Stimulated activated CD8-positive, alpha-beta memory T cell treated with anti-CD3 and anti-CD28 coated beads, Interleukin-7, amount 100 ng/mL, for 48 hours (primary cell): ENCODE results near the gene PLGRKT.
"Not testable (repeated sequence)": the region's sequence is repeated elsewhere in the genome, so short reads cannot be mapped to it uniquely, and the experiment has no call there.

Experiments used
- DNase-seq, 2 donors: peaks; one replicate each; pipeline ENCODE4 v3.0.0-alpha.2; 2020; ENCODE audit warnings: low read depth in 1 of 2; ENCODE audit errors: extremely low read depth in 1 of 2

PLGRKT gene

GRCh38 chr9:5388026-5388819 is 49.5 kb downstream of the PLGRKT start:
- no peak for DNase-seq

DNA sequence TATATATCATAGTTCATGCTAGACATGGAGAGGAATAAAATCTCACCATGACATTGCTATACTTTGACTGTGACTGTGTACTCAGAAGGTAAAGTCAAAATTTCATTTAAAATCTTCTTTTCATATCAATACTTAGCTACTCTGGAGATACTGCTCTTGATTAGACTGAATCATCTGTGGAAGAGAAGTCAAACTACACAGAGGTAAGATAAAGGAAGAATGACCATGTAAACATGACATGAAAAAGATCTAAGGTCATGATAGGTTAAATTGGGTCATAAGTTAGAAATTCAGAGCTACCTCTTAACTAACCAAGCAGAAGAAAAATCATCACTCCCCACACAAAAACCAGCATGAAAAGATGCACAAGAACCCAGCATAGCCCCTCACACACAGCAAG is 53.3 kb downstream of the PLGRKT start:
- no peak for DNase-seq

GRCh38 chr9:5382479-5382878 is 55.2 kb downstream of the PLGRKT start:
- no peak for DNase-seq

DNA sequence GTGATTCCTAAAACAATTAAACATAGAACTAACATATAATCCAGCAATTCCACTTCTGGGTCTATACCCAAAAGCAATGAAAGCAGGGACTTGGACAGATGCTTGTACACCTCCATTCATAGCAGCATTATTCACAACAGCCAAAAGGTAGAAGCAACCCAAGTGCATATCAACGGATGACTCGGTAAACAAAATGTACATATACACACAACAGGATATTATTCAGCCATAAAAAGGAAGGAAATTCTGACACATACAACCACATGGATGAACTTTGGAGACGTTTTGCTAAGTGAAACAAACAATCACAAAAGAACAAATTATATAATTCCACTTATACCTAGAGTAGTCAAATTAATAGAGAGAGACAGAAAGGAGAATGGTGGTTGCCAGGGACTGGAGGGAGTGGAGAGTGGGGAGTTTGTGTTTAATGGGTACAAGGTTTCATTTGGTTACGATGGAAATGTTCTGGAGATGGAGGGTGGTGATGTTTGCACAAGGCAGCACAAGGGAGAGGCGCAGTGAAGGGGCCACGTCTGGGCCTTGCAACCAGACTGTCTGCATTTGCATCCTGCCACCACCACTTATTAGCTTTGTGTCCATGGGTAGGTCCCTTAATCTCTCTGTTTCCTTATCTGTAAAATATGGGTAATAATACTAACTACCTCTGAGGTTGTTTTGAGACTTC is 61.8 kb downstream of the PLGRKT start:
- DNase-seq, result no peak

DNA sequence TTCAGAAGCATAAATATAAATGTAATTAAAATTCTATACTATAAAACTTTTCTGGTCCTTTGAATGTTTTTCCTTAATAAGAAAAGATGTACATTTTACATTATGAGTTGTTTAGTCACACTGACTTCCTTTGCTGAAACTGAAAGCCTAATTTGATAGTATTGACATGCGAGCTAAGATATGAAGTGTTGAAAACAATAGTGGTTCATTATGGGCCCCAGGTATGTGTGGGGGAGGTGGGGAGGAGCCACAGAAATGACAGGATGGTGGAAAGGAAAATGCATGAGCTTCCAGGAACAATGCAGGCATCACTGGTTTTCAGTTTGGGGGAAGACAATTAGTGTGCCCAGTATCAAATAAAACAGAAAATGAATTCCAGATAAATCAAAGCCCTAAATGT is 62.6 kb downstream of the PLGRKT start:
- no peak for DNase-seq

GRCh38 chr9:5364294-5365024 is 73.3 kb downstream of the PLGRKT start:
- DNase-seq, result no peak

DNA sequence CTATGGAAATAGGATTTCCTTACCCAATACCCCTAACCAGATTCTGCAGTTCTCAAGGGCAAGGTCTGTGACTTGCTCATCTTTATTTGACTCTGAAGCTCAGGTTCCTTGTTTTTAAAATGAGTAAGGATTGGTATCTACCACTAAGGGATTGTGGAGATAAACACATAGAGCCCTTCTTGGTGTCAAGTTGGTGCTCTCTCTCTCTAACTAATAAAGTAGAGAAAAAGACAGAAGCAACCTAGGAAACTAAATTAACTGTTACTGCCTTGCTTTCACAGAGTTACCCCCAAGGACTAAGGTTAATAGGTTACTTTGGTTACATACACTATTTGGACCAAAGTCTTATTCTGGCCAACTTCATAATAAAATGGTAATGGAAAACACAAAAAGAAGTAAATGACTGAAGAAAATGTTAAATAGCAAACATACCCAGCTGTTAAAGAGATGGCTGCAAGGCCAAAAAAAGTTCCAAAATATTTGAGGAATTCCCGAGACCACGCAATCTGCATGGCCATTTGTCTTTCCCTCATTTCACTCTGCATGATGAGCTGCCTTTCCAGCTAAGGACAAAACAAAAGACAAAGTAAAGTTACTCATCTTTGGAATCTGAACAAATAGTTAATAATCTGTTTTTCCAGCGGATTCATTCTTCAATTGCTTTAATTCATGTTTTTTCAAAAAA is 76.3 kb downstream of the PLGRKT start:
- DNase-seq, result no peak

GRCh38 chr9:5360341-5360740 is 77.4 kb downstream of the PLGRKT start:
- no peak for DNase-seq

DNA sequence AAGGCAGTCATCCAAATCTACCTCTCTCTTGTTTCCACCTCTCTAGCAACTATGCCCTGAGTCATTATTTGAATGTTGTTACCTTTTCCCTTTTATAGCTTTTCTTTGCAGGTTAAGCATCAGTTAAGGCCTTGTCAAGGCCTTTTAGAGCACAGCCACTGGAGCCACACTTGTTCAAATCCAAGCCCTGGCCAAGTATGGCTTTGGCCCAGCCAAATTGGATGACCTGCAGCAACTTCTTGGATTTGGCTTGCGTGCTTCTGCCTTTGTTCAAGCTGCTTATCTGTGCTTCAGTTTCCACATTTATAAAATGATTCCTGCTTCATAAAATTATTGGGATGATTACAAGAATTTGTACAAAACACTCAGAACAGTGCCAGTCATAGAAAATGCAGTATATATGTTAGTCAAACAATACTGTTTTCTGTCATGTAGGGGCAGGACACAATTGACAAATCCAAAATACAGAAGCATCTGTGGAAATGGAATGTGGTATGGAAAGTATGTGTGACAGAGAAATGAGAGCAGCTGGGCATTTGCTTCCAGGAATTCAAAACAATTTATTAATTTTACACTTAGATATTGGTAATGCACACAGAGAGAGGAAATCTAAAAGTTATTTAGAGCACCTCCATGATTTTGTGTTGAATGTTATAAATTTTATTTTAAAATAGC is 80.2 kb downstream of the PLGRKT start:
- DNase-seq, result no peak

DNA sequence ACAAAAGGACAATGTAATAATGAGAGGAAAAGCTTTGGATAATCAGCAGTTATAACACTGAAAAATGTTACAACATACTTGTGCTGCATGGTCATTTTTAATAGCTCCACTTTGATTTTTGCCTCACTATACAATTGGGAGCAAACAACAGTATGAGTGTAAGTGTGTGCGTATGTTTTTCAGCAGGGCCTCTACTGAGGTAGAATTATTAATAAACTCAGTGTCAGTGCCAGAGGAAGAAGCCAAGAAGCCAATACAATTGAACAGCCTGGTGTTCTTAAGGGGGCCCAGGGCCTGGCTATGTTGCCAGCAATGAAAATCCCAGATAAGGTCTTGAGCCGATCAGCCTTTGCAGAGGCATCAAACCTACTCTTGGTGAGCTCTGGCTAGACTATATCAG is 81.9 kb downstream of the PLGRKT start:
- no peak for DNase-seq

DNA sequence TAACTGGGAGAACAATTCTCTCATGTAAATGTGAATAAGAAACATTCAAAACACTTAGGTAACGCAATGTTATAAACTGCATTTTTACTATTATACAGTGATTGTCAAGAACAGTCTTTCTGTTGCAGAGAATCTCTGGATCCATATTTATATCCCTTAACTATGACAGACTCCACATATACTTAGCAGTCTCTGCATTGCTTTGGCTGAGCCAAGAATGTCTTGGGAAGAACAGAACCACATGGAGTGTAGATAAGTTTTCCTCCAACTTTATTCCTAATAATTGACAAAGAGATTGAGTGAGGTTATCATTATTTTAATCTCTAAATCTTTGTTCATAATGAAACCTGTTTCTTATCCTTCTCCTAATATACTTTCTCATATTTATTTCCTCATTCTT is 82.5 kb downstream of the PLGRKT start:
- no peak for DNase-seq

GRCh38 chr9:5354184-5354583 is 83.5 kb downstream of the PLGRKT start:
- no peak for DNase-seq

DNA sequence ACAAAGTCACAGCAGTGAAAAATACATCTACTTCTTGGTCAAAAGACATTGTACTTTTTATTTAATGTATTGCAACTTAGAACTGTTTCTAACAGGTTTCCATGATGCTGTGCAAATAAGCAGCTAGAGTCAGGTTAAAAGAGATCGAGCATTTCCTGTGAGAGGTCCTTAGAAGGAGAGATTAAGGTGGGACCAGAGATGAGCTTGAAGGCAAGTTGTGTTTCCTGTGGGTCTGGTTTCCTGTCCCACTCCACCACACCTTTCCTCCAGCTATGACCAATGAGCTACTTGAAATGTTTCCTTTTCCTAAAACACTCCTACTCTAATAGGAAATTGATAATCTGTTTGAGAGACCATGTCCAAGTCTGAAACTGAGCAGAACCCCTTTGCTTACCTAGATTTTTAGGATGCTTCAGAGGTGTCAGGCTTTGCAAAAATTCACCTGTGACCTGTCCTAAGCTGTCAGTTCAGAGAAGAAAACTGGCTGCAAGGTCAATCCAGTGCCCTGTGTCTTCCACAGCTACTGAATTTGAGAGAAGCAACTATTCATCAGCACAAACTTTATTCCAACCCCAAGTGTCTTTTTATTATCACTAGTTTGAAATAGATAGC is 85.0 kb downstream of the PLGRKT start:
- no peak for DNase-seq

DNA sequence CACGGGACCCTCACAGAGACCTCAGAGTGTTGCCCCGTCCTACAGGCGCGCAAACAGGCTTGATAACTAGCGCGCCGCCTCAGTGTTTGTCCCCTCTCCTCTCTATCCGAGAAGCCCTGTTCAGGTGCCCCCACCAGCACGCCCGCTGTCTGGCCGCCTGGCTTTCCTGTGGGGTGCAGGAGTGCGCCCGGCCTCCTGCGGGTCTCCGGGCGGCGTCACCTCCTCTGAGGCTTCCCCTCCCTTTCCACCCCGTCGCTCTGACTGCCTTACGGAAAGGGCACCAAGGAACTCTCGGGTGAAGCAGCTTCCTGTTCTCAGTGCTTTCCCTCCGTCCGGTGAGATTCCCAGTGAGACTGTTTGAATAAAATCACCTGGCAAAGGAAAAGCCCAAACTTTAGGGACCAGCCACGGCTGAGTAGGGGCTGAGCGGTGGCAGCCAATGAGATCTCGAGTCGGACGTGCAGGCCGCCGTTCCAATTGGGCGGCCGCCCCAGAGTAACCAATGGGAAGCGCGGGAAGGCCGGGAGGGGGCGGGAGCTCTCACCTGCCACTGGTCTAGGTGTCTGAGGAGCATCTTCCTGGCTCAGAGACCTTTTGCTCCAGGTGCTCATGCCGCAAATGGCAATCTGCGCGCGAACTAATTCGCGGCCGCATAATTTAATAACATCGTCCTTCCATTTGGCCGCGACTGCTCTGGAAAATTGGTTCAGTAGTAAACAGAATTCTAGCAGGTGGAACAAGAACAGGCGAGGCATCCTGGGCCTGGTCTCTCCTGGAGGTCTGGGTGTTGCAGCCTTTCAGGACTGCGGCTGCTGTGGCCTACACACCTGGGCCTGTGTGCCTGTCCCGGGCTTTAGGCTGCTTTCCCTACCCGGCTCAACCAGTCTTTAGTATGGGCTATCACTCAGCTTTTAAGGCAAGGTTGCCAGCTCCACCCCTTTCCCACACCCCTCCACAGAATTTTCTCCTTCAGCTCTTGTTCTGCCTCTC is 98.4 kb downstream of the PLGRKT start, which contains the start of gene RLN1:
Gene RLN1 (minus strand): TSS at position 885 of the 990 bp plus-strand sequence. CDS start 130 bp downstream, at position 755.
- not testable (repeated sequence) for DNase-seq

- DNase-seq, result no peak
These were observed 101.0 kb downstream of the PLGRKT start for GRCh38 chr9:5336688-5337087.

- DNase-seq, result not testable (repeated sequence)
These were observed 106.4 kb downstream of the PLGRKT start for GRCh38 chr9:5331276-5331675.

DNA sequence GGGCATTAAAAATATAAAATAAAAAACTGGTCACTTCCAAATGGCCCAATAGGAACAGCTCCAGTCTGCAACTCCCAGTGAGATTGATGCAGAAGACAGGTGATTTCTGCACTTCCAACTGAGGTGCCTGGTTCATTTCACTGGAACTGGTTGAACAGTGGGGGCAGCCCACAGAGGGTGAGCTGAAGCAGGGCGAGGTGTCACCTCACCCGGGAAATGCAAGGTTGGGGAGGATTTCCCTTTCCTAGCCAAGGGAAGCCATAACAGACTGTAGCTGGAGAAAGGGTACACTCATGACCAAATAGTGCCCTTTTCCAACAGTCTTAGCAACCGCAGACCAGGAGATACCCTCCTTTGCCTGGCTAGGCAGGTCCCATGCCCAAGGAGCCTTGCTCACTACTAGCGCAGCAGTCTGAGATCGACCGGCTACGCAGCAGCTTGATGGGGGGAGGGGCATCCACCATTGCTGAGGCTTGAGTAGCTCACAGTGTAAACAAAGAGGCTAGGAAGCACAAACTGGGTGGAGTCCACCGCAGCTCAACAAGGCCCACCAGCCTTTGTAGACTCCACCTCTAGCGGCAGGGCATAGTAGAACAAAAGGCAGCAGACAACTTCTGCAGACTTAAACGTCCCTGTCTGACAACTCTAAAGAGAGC is 110.7 kb downstream of the PLGRKT start:
- no peak for DNase-seq

DNA sequence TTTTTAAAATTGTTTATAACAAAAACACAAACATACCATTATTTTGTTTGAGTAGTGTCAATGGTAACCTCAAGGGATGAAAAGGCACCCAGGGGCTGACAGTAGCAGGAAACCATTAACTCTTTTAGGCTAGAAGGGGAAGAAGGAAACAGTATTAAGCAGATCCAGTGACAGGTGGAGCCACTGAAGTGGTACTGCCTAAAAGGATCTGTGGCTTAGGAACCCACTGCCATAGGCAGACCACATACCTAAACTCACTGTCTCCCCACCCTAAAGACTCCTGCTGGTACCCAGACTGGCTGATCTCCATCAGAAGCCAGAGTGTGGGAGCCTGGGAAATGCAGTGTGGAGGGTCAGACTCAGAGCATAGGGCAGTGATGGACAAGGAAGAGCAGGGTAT is 111.5 kb downstream of the PLGRKT start:
- no peak for DNase-seq
